SIG-M5 (cell line): ENCODE results near the gene PATL2.
A peak's percentile ranks its signal among the peaks of the same experiment; 100 is the strongest.
"Not testable (repeated sequence)": the region's sequence is repeated elsewhere in the genome, so short reads cannot be mapped to it uniquely, and the experiment has no call there.

ENCODE experiments used
- DNase-seq: peaks from one replicate; lab custom pipeline; 2025; lab: John Stamatoyannopoulos, UW

PATL2 gene

DNA sequence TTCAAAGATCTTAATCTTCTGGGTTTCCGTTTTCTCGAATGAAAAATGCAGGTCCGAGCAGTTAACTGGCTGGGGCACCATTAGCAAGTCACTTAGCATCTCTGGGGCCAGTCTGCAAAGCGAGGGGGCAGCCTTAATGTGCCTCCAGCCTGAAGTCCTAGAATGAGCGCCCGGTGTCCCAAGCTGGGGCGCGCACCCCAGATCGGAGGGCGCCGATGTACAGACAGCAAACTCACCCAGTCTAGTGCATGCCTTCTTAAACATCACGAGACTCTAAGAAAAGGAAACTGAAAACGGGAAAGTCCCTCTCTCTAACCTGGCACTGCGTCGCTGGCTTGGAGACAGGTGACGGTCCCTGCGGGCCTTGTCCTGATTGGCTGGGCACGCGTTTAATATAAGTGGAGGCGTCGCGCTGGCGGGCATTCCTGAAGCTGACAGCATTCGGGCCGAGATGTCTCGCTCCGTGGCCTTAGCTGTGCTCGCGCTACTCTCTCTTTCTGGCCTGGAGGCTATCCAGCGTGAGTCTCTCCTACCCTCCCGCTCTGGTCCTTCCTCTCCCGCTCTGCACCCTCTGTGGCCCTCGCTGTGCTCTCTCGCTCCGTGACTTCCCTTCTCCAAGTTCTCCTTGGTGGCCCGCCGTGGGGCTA is at the start of gene PATL2, which contains the start of gene B2M:
TSS of gene PATL2 (minus strand) at position 228 of the 647 bp plus-strand sequence. CDS start 34,833 bp downstream, outside the sequence.
TSS of gene B2M (plus strand) at position 422 of the 647 bp plus-strand sequence. CDS start at position 452, 30 bp downstream.
- DNase-seq: peak; percentile 75

DNA sequence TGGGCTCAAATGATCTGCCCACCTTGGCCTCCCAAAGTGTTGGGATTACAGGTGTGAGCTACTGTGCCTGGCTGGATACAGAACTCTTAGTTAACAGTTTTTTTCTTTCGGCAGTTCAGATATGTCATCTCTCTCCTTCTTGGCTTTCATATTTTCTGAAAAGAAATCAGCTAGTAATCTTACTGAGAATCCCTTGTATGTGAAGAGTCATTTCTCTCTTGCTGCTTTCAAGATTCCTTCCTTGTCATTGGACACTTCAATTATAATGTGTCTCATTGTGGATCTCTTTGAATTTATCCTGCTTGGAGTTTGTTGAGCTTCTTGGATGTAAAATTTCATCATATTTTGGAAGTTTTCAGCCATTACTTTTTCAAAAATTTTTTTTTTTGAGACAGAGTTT is 42.2 kb upstream of the PATL2 start:
- DNase-seq: no peak

GRCh38 chr15:44743454-44743853 is 32.3 kb upstream of the PATL2 start:
- DNase-seq: not testable (repeated sequence)

- not testable (repeated sequence) for DNase-seq
These were observed 28.2 kb upstream of the PATL2 start for GRCh38 chr15:44739222-44739847.

GRCh38 chr15:44738340-44738984 is 27.3 kb upstream of the PATL2 start:
- DNase-seq: no peak

- no peak for DNase-seq
These were observed 25.1 kb upstream of the PATL2 start, which contains the start of gene TRIM69 for GRCh38 chr15:44736181-44736765. TRIM69 (plus strand) TSS chr15:44736528; CDS start chr15:44736705, 177 bp downstream.

- no peak for DNase-seq
These were observed 24.5 kb upstream of the PATL2 start for GRCh38 chr15:44735482-44736180.

DNA sequence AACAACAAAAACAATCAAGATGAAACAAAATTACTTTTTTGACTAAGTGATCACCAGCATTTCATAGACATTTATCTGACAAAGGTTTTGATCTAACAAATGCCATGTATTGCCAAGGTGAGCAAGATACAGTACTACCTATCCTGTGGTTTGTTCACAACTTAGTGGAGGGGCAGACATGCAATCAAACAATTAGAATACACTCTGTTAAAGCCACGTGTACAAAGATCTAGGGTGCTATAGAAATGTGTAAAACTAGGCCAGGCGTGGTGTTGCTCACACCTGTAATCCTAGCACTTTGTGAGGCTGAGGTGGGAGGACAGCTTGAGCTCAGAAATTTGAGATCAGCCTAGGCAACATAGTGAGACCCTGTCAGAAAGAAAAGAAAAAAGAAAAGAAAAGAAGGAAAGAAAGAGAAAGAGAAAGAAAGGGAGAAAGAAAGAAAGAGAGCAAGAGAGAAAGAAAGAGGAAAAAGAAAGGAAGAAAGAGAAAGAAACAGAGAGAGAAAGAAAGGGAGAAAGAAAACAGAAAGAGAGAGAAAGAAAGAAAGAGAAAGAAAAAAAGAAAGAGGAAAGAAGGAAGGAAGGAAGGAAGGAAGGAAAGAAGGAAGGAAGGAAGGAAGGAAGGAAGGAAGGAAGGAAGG is 23.8 kb upstream of the PATL2 start:
- DNase-seq: no peak

GRCh38 chr15:44729408-44730127 is 18.4 kb upstream of the PATL2 start:
- DNase-seq: no peak

DNA sequence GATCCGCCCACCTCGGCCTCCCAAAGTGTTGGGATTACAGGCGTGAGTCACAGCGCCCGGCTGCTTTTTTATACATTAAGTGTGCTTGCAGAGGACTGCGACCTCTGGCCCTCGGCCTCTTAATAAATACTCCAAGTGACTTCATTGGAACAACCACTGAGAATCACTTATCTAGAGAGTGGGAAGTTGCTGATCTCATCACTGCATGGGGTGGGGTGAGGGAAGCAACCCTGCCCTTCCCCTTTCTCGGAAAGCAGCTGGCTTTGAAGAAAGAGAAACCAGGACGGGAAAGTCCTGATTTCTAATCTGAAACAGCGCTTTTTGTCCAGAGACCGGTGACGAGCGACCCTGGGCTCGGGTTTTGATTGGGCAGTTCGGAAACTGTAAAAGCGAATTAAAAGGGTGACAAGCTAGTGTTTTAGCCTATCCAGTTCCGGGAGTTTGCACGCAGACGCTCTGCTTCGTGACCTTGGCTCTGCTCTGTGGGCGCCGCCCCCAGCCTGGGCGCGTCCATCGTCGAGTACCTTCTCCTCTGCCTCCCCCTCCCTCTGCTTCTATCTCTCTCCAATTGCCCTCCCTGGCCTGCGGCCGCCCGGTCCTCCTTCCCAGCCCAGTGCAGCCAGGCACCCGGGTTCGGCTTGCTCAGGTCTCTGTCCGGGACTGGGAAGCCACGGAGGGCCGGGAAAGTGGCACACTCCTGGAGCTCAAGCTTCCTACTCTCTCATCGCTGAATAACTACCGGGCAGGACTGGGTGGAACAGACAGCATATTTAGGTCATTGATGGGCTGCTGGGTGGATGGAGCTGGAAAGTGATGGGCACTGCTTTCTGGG is 17.7 kb upstream of the PATL2 start:
- DNase-seq: peak; percentile 91

GRCh38 chr15:44728232-44728575 is 17.1 kb upstream of the PATL2 start:
- not testable (repeated sequence) for DNase-seq

DNA sequence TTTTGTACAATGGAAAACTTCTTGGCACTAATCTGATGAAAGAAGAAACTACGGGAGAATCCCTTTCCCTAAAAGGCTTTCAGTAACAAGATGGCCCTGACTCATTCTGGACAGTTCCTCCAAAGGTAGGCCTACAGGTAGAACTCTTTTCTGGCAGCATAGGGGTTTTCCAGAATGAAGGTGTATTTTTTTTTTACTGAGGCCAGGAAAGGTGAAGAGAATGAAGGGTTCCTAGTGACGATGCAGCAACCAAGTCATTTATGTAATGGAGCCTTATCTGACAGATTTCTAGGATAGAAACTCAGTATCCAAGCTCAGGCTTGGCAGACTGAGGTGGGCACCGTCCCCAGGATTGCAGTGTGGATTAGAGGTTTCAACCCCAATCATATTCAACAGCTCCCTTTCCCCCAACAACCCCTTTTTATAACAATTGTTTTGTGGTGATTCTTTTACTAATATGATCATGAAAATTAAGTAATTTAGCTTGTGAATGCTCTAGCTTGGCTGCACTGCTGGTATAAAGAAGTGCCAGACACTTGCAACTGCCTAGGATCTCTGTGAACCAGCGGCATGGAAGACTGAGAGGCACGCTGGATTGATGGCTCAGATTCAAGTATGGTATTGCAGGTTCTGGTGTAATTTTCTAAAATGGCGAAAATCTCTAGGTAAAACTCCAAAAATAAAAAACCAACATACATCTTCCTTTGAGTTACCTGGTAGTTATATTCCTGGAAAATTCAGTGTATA is 16.5 kb upstream of the PATL2 start:
- DNase-seq: no peak

- DNase-seq: peak; percentile 89
These were observed 15.7 kb upstream of the PATL2 start for GRCh38 chr15:44726568-44727484.

DNA sequence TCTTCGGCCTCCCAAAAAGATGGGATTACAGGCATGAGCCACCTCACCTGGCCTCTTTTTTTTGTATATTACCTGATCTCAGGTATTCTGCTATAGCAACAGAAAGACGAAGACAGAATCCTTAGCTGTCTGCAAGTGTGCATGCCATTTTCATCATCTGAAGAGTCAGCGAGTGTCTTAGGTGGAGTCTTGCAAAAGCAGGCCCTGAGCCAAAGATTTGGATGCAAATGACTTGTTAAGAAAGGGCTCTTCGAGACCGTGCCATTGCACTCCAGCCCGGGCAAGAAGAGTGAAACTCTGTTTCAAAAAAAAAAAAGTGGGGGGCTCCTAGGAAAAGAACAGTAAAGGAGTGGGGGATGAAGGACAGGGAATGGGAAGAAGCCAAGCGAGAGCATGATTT is 15.0 kb upstream of the PATL2 start:
- no peak for DNase-seq

GRCh38 chr15:44722011-44722410 is 10.9 kb upstream of the PATL2 start:
- DNase-seq: no peak

- DNase-seq: no peak
These were observed 9.5 kb upstream of the PATL2 start for GRCh38 chr15:44720460-44721176.

- DNase-seq: not testable (repeated sequence)
These were observed 8.9 kb upstream of the PATL2 start for GRCh38 chr15:44720000-44720435.
